Keratinocyte (primary cell): ENCODE results near the gene LATS2. TPM values are rescaled to one million over a fixed set of nuclear protein-coding genes. Genes with fewer than 3 reads are reported as not detected.

Experiments used
- DNase-seq: peaks from one replicate; pipeline ENCODE4 v3.0.0-alpha.2; 2011; ENCODE audit warnings: low read depth, missing footprints, low spot score
- FAIRE-seq: peaks from 2 replicates; lab custom pipeline; 2011; peaks lifted over from hg19 to GRCh38; lab: Jason Lieb, UNC
- H2AFZ ChIP-seq: 2 replicates; pipeline ENCODE4 v1.6.0; 2012; ENCODE audit warnings: low read length, control low read depth, inconsistent platforms; ENCODE audit not compliant: control insufficient read depth
- H3K27ac ChIP-seq: 2 replicates; pipeline ENCODE4 v1.5.1; 2011; ENCODE audit warnings: low read length; ENCODE audit not compliant: control insufficient read depth, insufficient read depth
- H3K27me3 ChIP-seq: 3 replicates; pipeline ENCODE4 v1.6.0; 2011; ENCODE audit warnings: low read length; ENCODE audit not compliant: control insufficient read depth, insufficient read depth; ENCODE audit errors: extremely low read depth
- H3K36me3 ChIP-seq, 2 experiments: 2 replicates in 1 of 2; 3 replicates in 1 of 2; pipeline ENCODE4 v1.5.1; 2011; ENCODE audit warnings: low read length in 2 of 2, mild to moderate bottlenecking in 1 of 2; ENCODE audit not compliant: control insufficient read depth in 2 of 2, insufficient read depth in 2 of 2; ENCODE audit errors: extremely low read depth in 1 of 2
- H3K4me1 ChIP-seq: 3 replicates; pipeline ENCODE4 v1.5.1; 2011; ENCODE audit warnings: low read length; ENCODE audit not compliant: control insufficient read depth, insufficient read depth; ENCODE audit errors: extremely low read depth
- H3K4me2 ChIP-seq: 3 replicates; pipeline ENCODE4 v1.6.0; 2011; ENCODE audit warnings: low read depth, low read length; ENCODE audit not compliant: control insufficient read depth, insufficient read depth; ENCODE audit errors: extremely low read depth
- H3K4me3 ChIP-seq, 3 experiments: fragments of 200-600 bp in 1 of 3; sonication (generic) in 1 of 3; 2 replicates in 2 of 3; 3 replicates in 1 of 3; pipeline ENCODE4 v1.5.1; 2011 to 2016; ENCODE audit warnings: low read length in 3 of 3, mild to moderate bottlenecking in 3 of 3, control low read depth in 2 of 3, inconsistent platforms in 1 of 3, low read depth in 1 of 3, mixed read lengths in 1 of 3, mixed run types in 1 of 3, moderate library complexity in 1 of 3; ENCODE audit not compliant: control insufficient read depth in 2 of 3, insufficient read depth in 2 of 3; ENCODE audit errors: extremely low read depth in 1 of 3
- H3K79me2 ChIP-seq: 2 replicates; pipeline ENCODE4 v1.6.0; 2012; ENCODE audit warnings: low read length; ENCODE audit not compliant: control insufficient read depth, insufficient read depth
- H3K9ac ChIP-seq: 3 replicates; pipeline ENCODE4 v1.6.0; 2011; ENCODE audit warnings: low read length; ENCODE audit not compliant: control insufficient read depth, insufficient read depth; ENCODE audit errors: extremely low read depth
- H3K9me1 ChIP-seq: 3 replicates; pipeline ENCODE4 v1.6.0; 2011; ENCODE audit warnings: low read length; ENCODE audit not compliant: control insufficient read depth, insufficient read depth; ENCODE audit errors: extremely low read depth
- H3K9me3 ChIP-seq: 2 replicates; pipeline ENCODE4 v1.5.1; 2012; ENCODE audit warnings: low read depth, low read length; ENCODE audit not compliant: control insufficient read depth
- H4K20me1 ChIP-seq: 3 replicates; pipeline ENCODE4 v1.6.0; 2011; ENCODE audit warnings: low read length; ENCODE audit not compliant: control insufficient read depth, insufficient read depth; ENCODE audit errors: extremely low read depth
- EZH2 ChIP-seq: IDR thresholded peaks from one replicate; pipeline ENCODE4 v1.6.1; 2012; ENCODE audit warnings: inconsistent platforms, mild to moderate bottlenecking, low read length, moderate library complexity
- dilution Hi-C: fragments of 300-500 bp; cut with MboI; formaldehyde crosslinking; loops from one replicate; pipeline ENCODE4 v1.7.0; 2020; ENCODE audit warnings: low sequenced_read_pairs; ENCODE audit not compliant: extremely low pct_ligation_motif_present
- polyA plus RNA-seq, 5 experiments: library from polyadenylated mRNA; depleted of rRNA in 3 of 5; stranded (reverse) in 3 of 5; stranded (forward) in 1 of 5; unstranded in 1 of 5; fragments of >200 nt; gene quantifications; 1 replicate in 1 of 5; 2 replicates in 3 of 5; 3 replicates in 1 of 5; pipeline versions ENCODE4 v1.2.1 to v1.2.3, GENCODE V29; 2011 to 2012; ENCODE audit warnings: missing spikeins in 2 of 5, low read depth in 1 of 5, low replicate concordance in 1 of 5
- TF ChIP-seq, protein P1 (sequence below), 3 experiments: IDR thresholded peaks in 1 of 3; conservative IDR thresholded peaks in 1 of 3; optimal IDR thresholded peaks in 1 of 3; 2 replicates in 2 of 3; 3 replicates in 1 of 3; pipeline versions ENCODE3 to v1.5.1; 2011; ENCODE audit warnings: low read length in 3 of 3, mild to moderate bottlenecking in 3 of 3, moderate library complexity in 2 of 3, control low read depth in 1 of 3, inconsistent platforms in 1 of 3; ENCODE audit not compliant: insufficient read depth in 2 of 3; ENCODE audit errors: extremely low read depth in 1 of 3

The LATS2 gene
- polyA plus RNA-seq, 1 donor (not counting 4 experiments of a cell fraction or from before 2014, with no cell fraction given), result 6.7 TPM

- TF ChIP-seq, protein P1, sequence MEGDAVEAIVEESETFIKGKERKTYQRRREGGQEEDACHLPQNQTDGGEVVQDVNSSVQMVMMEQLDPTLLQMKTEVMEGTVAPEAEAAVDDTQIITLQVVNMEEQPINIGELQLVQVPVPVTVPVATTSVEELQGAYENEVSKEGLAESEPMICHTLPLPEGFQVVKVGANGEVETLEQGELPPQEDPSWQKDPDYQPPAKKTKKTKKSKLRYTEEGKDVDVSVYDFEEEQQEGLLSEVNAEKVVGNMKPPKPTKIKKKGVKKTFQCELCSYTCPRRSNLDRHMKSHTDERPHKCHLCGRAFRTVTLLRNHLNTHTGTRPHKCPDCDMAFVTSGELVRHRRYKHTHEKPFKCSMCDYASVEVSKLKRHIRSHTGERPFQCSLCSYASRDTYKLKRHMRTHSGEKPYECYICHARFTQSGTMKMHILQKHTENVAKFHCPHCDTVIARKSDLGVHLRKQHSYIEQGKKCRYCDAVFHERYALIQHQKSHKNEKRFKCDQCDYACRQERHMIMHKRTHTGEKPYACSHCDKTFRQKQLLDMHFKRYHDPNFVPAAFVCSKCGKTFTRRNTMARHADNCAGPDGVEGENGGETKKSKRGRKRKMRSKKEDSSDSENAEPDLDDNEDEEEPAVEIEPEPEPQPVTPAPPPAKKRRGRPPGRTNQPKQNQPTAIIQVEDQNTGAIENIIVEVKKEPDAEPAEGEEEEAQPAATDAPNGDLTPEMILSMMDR (optimal IDR thresholded peaks at IDR 0.05 in 1 of 3, IDR thresholded peaks at IDR 0.05 in 1 of 3, conservative IDR thresholded peaks at IDR 0.05 in 1 of 3; ENCODE audit: extremely low read depth in 1 of 3, insufficient read depth in 2 of 3, low read length in 3 of 3), result no peak
- no peak for TF ChIP-seq EZH2
- no peak overlapping the region for H2AFZ ChIP-seq
- no peaks in the 10 kb centered on the region for H3K4me1 ChIP-seq
- no peaks in the 10 kb centered on the region for H3K27me3 ChIP-seq
- no peaks in the 10 kb centered on the region for H3K79me2 ChIP-seq
- H3K9ac ChIP-seq, result no peak overlapping the region
- dilution Hi-C loops, result no loop called here
- no peaks in the 10 kb centered on the region for H3K9me1 ChIP-seq
- FAIRE-seq (no peak), DNase-seq (no peak)
- no peaks in the 10 kb centered on the region for H3K9me3 ChIP-seq
- H4K20me1 ChIP-seq, result no peaks in the 10 kb centered on the region
- no peak overlapping the region for H3K27ac ChIP-seq
- H3K36me3 ChIP-seq, result no peaks in the 10 kb centered on the region
- H3K4me2 ChIP-seq, result no peak overlapping the region
- H3K4me3 ChIP-seq, result no peak overlapping the region
Measured at GRCh38 chr13:21106089-21106488, 44.7 kb upstream of the LATS2 start.

DNA sequence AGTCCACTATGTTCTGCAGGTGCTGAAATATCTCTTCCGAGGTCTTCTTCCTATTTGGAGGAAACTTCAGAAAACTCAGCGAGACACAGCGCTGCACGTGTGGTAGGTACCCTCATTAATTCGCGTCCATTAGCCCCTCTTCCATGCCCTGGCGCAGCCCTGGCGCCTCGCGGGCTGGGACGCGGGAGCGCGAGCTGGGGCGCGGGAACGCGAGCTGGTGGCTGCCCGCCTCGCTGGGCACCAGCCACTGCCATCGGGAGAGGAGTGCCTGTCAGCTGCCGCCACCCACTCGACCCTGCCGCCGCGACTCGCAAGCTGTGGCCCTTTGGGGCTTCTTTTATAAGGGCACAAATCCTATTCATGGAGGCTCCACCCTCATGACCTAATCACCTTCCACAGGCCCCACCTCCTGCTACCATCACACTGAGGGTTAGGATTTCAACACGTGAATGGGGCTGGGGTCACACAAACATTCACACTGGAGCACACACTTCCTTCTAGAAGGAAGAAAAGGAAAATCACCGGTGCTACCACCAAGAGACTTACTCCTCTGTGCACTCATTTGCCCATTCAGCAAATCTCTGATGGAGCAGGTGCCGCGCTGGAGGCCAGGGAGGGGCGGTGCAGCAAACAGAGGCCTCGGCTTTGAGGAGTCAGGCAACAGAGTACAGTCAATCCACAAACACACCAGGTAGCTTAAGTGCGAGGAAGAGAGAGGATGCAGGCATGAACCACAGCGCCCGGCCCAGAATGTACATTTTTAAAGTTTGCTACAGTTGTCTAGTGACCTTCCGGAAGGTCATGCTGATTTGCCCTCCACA is 43.0 kb upstream of the LATS2 start:
- dilution Hi-C loops, result no loop called here
- Histone ChIP-seq H3K27ac (no peak overlapping the region), H3K9ac (no peak overlapping the region), H3K9me1 (no peaks in the 10 kb centered on the region), H3K4me1 (no peaks in the 10 kb centered on the region), H3K4me2 (no peak overlapping the region), H3K4me3 (no peak overlapping the region), H3K79me2 (no peaks in the 10 kb centered on the region), H3K9me3 (no peaks in the 10 kb centered on the region), H3K36me3 (no peaks in the 10 kb centered on the region), H3K27me3 (no peaks in the 10 kb centered on the region), H4K20me1 (no peaks in the 10 kb centered on the region), H2AFZ (no peak overlapping the region)
- FAIRE-seq (no peak), DNase-seq (no peak)
- TF ChIP-seq, protein P1 (optimal IDR thresholded peaks at IDR 0.05 in 1 of 3, IDR thresholded peaks at IDR 0.05 in 1 of 3, conservative IDR thresholded peaks at IDR 0.05 in 1 of 3; ENCODE audit: extremely low read depth in 1 of 3, insufficient read depth in 2 of 3, low read length in 3 of 3), result no peak
- no peak for TF ChIP-seq EZH2
